HepG2 (cell line): ENCODE measurements around the gene CEP128. TPM values are rescaled to one million over a fixed set of nuclear protein-coding genes. Genes with fewer than 3 reads are reported as not detected.

Source experiments
- ATAC-seq: fragments of 200-7000 bp; cut with Tn5 transposase; 3 replicates; pipeline ENCODE4 v1.9.1; 2020; ENCODE audit warnings: mild to moderate bottlenecking, moderate library complexity
- BruUV-seq: library from RNA; stranded (reverse); fragments of 400-500 nt; replicated peaks from 2 replicates; lab custom pipeline; 2021; lab: Mats Ljungman, UMichigan
- CTCF ChIA-PET: fragments of 300-600 bp; formaldehyde crosslinking; extraction: SDS; loops from one replicate; lab custom pipeline; 2021; ENCODE audit warnings: low total read pairs, inconsistent platforms, low intra/inter-chr PET ratio; lab: Yijun Ruan, JAX
- POLR2A ChIA-PET: fragments of 350-600 bp; sonication (Branson Sonifier 250); formaldehyde crosslinking; loops from one replicate; lab custom pipeline; 2020; ENCODE audit warnings: antibody characterized with exemption, inconsistent platforms; lab: Yijun Ruan, JAX
- DNase-seq: peaks from one replicate; pipeline ENCODE4 v3.0.0-alpha.2; 2015; ENCODE audit warnings: low spot score
- FAIRE-seq: peaks from 3 replicates; lab custom pipeline; 2011; peaks lifted over from hg19 to GRCh38; lab: Jason Lieb, UNC
- H2AFZ ChIP-seq: one replicate; pipeline ENCODE4 v1.6.1; 2011; ENCODE audit warnings: low read length, inconsistent platforms
- H3K27ac ChIP-seq: fragments of 300-600 bp; 3 replicates; pipeline ENCODE4 v1.8.0; 2011; ENCODE audit warnings: mixed run types, mild to moderate bottlenecking, mixed read lengths, low read length, inconsistent platforms; ENCODE audit not compliant: insufficient read depth; ENCODE audit errors: extremely low read length
- H3K27me3 ChIP-seq, 2 experiments: fragments of 200-600 bp in 1 of 2; 2 replicates in 1 of 2; 3 replicates in 1 of 2; pipeline versions ENCODE4 v1.6.0 to v1.8.0; 2011; ENCODE audit warnings: low read length in 2 of 2, mild to moderate bottlenecking in 2 of 2, moderate library complexity in 2 of 2, inconsistent platforms in 1 of 2; ENCODE audit not compliant: insufficient read depth in 2 of 2, control insufficient read depth in 1 of 2
- H3K36me3 ChIP-seq, 2 experiments: fragments of 200-600 bp in 1 of 2; replicated peaks in 1 of 2; 2 replicates in 1 of 2; 3 replicates in 1 of 2; pipeline versions ENCODE4 v1.5.1 to v1.8.0; 2011; ENCODE audit warnings: low read length in 2 of 2, inconsistent platforms in 1 of 2; ENCODE audit not compliant: insufficient read depth in 2 of 2, control insufficient read depth in 1 of 2
- H3K4me1 ChIP-seq: 2 replicates; pipeline ENCODE4 v1.5.1; 2012; ENCODE audit warnings: low read length, inconsistent platforms; ENCODE audit not compliant: insufficient read depth
- H3K4me2 ChIP-seq: 2 replicates; pipeline ENCODE4 v1.6.0; 2011; ENCODE audit warnings: low read depth, low read length, inconsistent platforms
- H3K4me3 ChIP-seq, 3 experiments: fragments of 200-600 bp in 1 of 3; sonication (generic), shearing (Covaris generic) in 1 of 3; replicated peaks in 1 of 3; 2 replicates each; pipeline ENCODE4 v1.5.1; 2011 to 2016; ENCODE audit warnings: low read length in 3 of 3, inconsistent platforms in 2 of 3, low read depth in 2 of 3, mild to moderate bottlenecking in 2 of 3, control low read depth in 1 of 3, mixed read lengths in 1 of 3; ENCODE audit not compliant: insufficient read depth in 1 of 3
- H3K79me2 ChIP-seq: one replicate; pipeline ENCODE4 v1.6.1; 2011; ENCODE audit warnings: low read length, inconsistent platforms; ENCODE audit not compliant: insufficient read depth
- H3K9ac ChIP-seq: 2 replicates; pipeline ENCODE4 v1.6.0; 2011; ENCODE audit warnings: mild to moderate bottlenecking, low read depth, low read length, inconsistent platforms; ENCODE audit not compliant: insufficient read depth
- H3K9me3 ChIP-seq: 2 replicates; pipeline ENCODE4 v1.5.1; 2012; ENCODE audit warnings: mild to moderate bottlenecking, low read length
- H4K20me1 ChIP-seq: 2 replicates; pipeline ENCODE4 v1.6.0; 2011; ENCODE audit warnings: inconsistent platforms, mild to moderate bottlenecking, low read length, moderate library complexity; ENCODE audit not compliant: insufficient read depth
- CBX2 ChIP-seq, 2 experiments: fragments of 200-600 bp in 1 of 2; sonication (generic); formaldehyde crosslinking in 1 of 2; IDR thresholded peaks; 2 replicates each; pipeline versions ENCODE4 v1.7.0 to v1.8.1; 2018 to 2022; ENCODE audit warnings: low read depth in 2 of 2, low read length in 1 of 2, mild to moderate bottlenecking in 1 of 2, missing genetic modification reagents in 1 of 2
- MIER3 ChIP-seq: IDR thresholded peaks from 2 replicates; pipeline ENCODE4 v1.6.1; 2016; ENCODE audit warnings: missing compliant biosample characterization, borderline replicate concordance
- PHB2 ChIP-seq: fragments of 450-650 bp; IDR thresholded peaks from 2 replicates; pipeline ENCODE4 v1.6.1; 2018; ENCODE audit not compliant: partially characterized antibody
- RAD21 ChIP-seq: fragments of 450-650 bp; formaldehyde crosslinking; IDR thresholded peaks from 2 replicates; pipeline ENCODE4 v1.5.0; 2020; ENCODE audit warnings: mild to moderate bottlenecking
- STAT6 ChIP-seq: sonication (generic); formaldehyde crosslinking; IDR thresholded peaks from 2 replicates; pipeline ENCODE4 v1.4.0; 2020; ENCODE audit warnings: missing genetic modification reagents, mild to moderate bottlenecking, borderline replicate concordance
- SUZ12 ChIP-seq: fragments of 150-350 bp; IDR thresholded peaks from 2 replicates; pipeline ENCODE4 v1.6.1; 2014; ENCODE audit warnings: low read depth, low read length
- ZNF335 ChIP-seq: sonication (generic); formaldehyde crosslinking; IDR thresholded peaks from 2 replicates; pipeline ENCODE4 v1.4.0; 2020; ENCODE audit warnings: missing genetic modification reagents
- ZNF589 ChIP-seq: sonication (generic); formaldehyde crosslinking; conservative IDR thresholded peaks from 2 replicates; pipeline ENCODE4 v1.8.0; 2022; ENCODE audit warnings: mild to moderate bottlenecking, moderate library complexity, missing genetic modification reagents
- ZNF597 ChIP-seq: sonication (generic); formaldehyde crosslinking; IDR thresholded peaks from 2 replicates; pipeline ENCODE4 v1.5.0; 2020; ENCODE audit warnings: missing genetic modification reagents
- ZNF646 ChIP-seq: sonication (generic); formaldehyde crosslinking; IDR thresholded peaks from 2 replicates; pipeline ENCODE4 v1.9.0; 2021; ENCODE audit warnings: mild to moderate bottlenecking, missing genetic modification reagents
- ZNF724P ChIP-seq: sonication (generic); formaldehyde crosslinking; IDR thresholded peaks from 2 replicates; pipeline ENCODE4 v1.8.0; 2022; ENCODE audit warnings: missing genetic modification reagents, borderline replicate concordance
- WGBS: methylation state at CpG from one replicate; pipeline ENCODE4 v1.1.6; 2017; ENCODE audit warnings: low lambda C conversion rate; 5-methylcytosine and 5-hydroxymethylcytosine counted together
- in situ Hi-C: cut with HindIII; loops from 2 replicates; pipeline ENCODE4 v1.10.0; 2017; ENCODE audit warnings: low pct_unique_long_range_greater_than_20kb; ENCODE audit not compliant: extremely low pct_ligation_motif_present
- intact Hi-C: fragments of 100-400 bp; cut with micrococcal nuclease; formaldehyde crosslinking; loops from one replicate; pipeline ENCODE4 v1.10.0; 2022; ENCODE audit not compliant: unreplicated experiment
- polyA plus RNA-seq, 8 experiments: library from polyadenylated mRNA; depleted of rRNA in 3 of 8; stranded (reverse) in 7 of 8; unstranded in 1 of 8; fragments of >200 nt; fragmentation: Illumina TruSeq in 4 of 8; extraction: Trizol in 4 of 8; gene quantifications; 2 replicates each; pipeline versions ENCODE4 v1.2.1 to v1.2.3, GENCODE V29; 2011 to 2016; ENCODE audit warnings: low read depth in 4 of 8, missing spikeins in 1 of 8, mixed read lengths in 1 of 8; ENCODE audit not compliant: insufficient read depth in 1 of 8
- total RNA-seq, 5 experiments: library from RNA; depleted of rRNA; stranded (reverse); fragments of >200 nt; fragmentation: Illumina TruSeq; extraction: Trizol; gene quantifications; 2 replicates each; pipeline ENCODE4 v1.2.3, GENCODE V29; 2016; ENCODE audit warnings: low read depth in 1 of 5

The CEP128 gene
- total and polyA plus RNA-seq, 2 of the 13 experiments (the other 11 are each of a cell fraction or from before 2014, with no cell fraction given), result 1.3 to 7.5 TPM

- TF ChIP-seq ZNF646 (CRISPR knock-in tag) (no peak), ZNF335 (CRISPR knock-in tag) (no peak), RAD21 (CRISPR knock-in tag) (no peak)
These were observed 466.5 kb downstream of the CEP128 start (continued) for GRCh38 chr14:80475074-80475473.

GRCh38 chr14:80468331-80469122 is 473.0 kb downstream of the CEP128 start:
- ATAC-seq (peak; percentile 98), DNase-seq (peak; percentile 99), FAIRE-seq (peak; percentile 83)
- H4K20me1 ChIP-seq, result peaks cover 13% of the 10 kb centered on the region
- H3K9ac ChIP-seq, result no peak overlapping the region
- peaks cover 19% of the 10 kb centered on the region for H3K4me1 ChIP-seq
- no peak overlapping the region for H2AFZ ChIP-seq
- in situ Hi-C loops, result no loop called here
- no peaks in the 10 kb centered on the region for H3K36me3 ChIP-seq
- H3K9me3 ChIP-seq, result peaks cover 40% of the 10 kb centered on the region
- WGBS, result 0% methylated on average over 5 of the region's 5 CpGs
- CTCF ChIA-PET, result no interaction called here
- peak overlapping the region; percentile 37 for H3K27ac ChIP-seq
- peak overlapping the region; percentile 20; the same call in 1 of the 2 replicates for H3K4me2 ChIP-seq
- no peak overlapping the region for H3K4me3 ChIP-seq
- no peaks in the 10 kb centered on the region for H3K79me2 ChIP-seq
- POLR2A ChIA-PET, result no interaction called here
- no TSS peak for BruUV-seq
- intact Hi-C loops, result loop anchor here (2.0 to 5.0 kb wide), 2 partner anchors 69 to 110 kb away; no protein-coding TSS in a partner anchor
- H3K27me3 ChIP-seq, result peaks cover 4 to 73% of the 10 kb centered on the region in 2 experiments
- TF ChIP-seq CBX2 (IDR thresholded peaks at IDR 0.05; ENCODE audit: low read depth, low read length) (no peak), CBX2 (CRISPR knock-in tag; IDR thresholded peaks at IDR 0.05; ENCODE audit: low read depth) (no peak), MIER3 (CRISPR knock-in tag) (peak; percentile 99), ZNF597 (CRISPR knock-in tag) (no peak), PHB2 (no peak), SUZ12 (no peak), ZNF589 (CRISPR knock-in tag) (no peak), ZNF724P (peak; percentile 81; the same call in 1 of the 2 replicates), STAT6 (CRISPR knock-in tag) (0 out of 2 replicates have a peak, but pooled peaks have one; percentile 15)
